ENCODE data around the gene SLX9.

GRCh38 chr21:44959376-44960091, 19.7 kb downstream of the SLX9 start:
- TF ChIP-seq SP1 (IDR thresholded peaks at IDR 0.05) (no peak), FOXM1 (IDR thresholded peaks at IDR 0.05; ENCODE audit: borderline replicate concordance) (no peak), TARDBP (IDR thresholded peaks at IDR 0.05) (no peak), LEF1 (IDR thresholded peaks at IDR 0.05; ENCODE audit: borderline replicate concordance) (no peak), FOXK2 (IDR thresholded peaks at IDR 0.05) (no peak)
